Measurements from ENCODE around the gene MYO7B. TPM values are rescaled to one million over a fixed set of nuclear protein-coding genes. Genes with fewer than 3 reads are reported as not detected.

MYO7B gene
- polyA plus RNA-seq, 4 donors: 0.59 to 24.5 (median 16.8) TPM

DNA sequence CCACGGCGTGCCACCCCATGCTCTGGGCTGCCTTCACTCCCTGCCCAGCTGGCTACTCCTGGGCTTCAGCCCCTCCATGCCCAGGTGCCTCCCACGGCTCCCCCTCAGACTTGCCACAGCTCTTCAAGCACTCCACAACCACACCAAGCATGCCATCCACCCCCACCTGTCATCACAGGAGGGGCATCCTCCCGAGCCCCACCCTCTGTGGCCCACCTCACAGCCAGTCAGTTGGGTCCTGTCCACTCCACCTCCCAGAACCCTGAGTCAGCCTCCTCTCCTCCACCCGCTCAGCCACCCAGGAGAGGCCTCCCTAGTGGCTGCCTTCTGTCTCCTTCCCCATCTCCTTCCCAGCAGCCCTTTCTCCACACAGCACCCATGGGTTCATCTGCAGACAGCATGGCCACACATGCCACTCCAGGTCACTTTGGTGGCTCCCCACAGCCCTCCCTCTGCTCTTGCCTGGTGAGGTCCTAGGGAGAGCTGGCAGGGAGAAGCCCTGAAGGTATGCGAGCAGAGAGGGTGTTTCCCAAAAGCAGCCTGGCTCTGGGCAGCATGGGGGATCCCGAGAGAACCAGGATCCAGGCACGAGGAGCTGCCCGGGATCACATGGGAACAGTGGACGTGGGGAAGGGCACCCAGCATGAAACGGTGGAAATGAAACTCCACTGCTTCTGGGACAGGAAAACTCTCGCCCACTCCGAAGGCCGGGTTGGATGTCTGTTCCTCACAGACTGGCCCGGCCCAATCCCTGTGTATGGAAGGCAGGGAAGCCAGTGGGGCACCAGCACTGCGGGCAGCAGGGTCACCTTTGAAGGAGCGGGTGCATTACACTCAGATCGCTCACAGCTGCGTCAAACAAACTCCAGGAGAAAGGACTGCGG, 137.1 kb downstream of the MYO7B start:
- DNase-seq (ENCODE audit: low read depth in 4 of 4, low spot score in 3 of 4): no peak

DNA sequence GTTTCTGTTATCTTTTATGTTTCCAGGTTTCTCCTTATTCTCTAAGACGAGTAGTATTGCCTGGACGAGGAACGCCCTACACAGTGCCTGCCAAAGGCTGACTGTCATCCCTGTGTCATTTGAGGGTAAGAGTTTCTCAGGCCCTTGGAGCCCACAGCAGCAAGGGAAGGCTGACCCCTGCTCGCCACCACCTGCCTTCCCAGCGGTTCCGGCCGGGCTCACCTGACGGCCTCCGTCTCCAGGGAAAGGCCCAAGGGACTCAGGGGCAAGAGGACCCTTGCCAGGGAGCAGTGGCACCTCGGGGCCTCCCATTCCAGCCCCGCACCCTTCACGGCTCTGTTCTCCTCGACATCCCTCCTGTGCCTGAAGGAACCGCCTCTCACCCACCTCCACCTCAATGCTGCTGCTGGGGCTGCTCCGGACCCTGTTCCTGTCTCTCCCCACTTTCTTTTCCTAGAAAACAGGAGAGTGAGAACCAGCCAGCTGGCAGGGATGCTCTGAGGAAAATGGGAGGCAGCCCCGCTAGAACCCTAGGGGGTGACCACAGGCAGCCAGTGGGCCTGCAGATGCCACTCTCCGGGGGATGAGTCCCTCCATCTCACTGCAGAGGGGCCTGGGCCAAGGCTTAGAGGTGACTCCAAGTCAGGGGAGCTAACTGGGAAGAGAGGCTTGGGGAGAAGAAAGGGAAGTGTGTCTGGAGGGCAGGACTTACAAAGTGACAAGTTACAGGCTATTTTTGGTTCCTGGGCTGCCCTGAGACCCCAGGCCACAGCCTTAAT, 138.0 kb downstream of the MYO7B start:
- no peak for DNase-seq (ENCODE audit: low read depth in 4 of 4, low spot score in 3 of 4)

GRCh38 chr2:127674241-127675209, 139.0 kb downstream of the MYO7B start:
- DNase-seq (ENCODE audit: low read depth in 4 of 4, low spot score in 3 of 4): no peak

- no peak for DNase-seq (ENCODE audit: low read depth in 4 of 4, low spot score in 3 of 4)
Measured at GRCh38 chr2:127675331-127676261, 140.1 kb downstream of the MYO7B start, which contains the start of gene LIMS2. TSS of gene LIMS2 (minus strand) at chr2:127675530. CDS start at chr2:127675024, 506 bp downstream.

DNA sequence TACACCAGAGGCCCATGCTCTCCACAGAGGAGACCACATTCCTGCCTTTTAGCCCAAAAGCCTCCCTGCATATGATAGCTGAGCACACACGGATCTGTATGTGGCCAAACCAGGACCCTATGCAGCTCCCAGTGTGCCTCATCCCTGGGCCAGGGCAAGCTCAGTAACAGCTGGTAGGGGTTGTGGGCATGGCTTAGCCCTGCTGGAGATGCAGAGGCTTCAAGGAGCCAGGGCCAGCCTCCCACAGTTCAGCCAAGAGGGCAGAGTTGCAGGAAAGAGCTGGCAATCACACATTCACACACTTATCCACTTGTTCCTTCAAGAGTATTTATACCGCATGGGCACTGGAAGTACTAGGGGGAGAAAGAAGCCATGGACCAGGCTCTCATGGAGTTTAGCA, 141.4 kb downstream of the MYO7B start:
- DNase-seq (ENCODE audit: low read depth in 4 of 4, low spot score in 3 of 4): no peak

GRCh38 chr2:127678531-127678930, 143.0 kb downstream of the MYO7B start:
- no peak for DNase-seq (ENCODE audit: low read depth in 4 of 4, low spot score in 3 of 4)

DNA sequence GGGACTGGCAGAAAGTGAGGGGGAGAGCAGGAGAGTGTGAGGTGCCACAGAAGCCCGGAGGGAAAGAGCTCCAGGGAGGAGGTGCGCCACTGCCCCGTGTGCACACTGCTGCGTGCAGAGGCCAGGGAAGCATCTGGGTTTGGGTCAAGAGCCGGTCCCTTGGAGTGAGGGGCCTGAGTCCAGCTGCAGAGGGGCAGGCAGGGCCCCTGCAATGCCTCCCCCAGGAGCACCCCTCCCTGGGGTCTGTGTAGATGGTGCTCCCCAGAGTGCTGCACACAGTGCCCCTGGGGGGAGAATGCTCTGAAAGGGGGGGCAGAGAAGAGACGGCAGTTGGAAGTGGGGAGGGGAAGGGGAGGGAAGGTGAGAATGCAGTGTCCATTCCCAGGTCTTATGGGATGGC, 143.5 kb downstream of the MYO7B start:
- no peak for DNase-seq (ENCODE audit: low read depth in 4 of 4, low spot score in 3 of 4)

DNA sequence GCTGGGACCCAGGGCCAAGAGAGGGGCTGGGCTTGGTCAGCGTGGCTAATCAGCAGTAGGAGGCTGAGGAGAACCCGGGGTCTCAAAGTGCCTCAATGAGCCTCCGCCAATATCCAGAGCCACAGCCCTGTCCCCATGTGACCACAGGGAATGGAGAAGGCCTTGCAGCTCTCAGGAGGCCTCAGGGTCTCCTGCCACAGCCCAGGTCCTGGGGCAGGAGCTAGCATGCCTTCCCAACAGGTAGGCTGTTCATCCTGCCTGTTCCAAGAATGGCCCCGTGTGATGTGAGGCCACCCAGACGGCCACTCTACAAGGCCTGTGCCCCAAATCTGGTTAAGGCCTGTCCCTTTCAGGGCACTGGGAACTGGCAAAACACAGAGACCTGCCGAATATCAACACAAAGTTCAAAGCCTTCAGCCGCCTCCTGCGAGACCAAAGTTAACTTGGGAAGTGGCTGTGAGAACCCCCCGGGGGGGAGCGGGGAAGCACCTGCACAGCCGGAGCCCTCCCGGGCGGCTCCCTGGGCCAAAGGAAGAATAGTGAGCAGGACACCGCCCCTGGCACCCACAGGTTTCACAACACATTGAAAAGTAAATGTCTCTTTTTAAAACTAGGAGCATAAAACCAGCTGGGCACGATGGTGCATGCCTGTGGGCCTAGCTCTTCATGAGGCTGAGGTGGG, 144.3 kb downstream of the MYO7B start:
- no peak for DNase-seq (ENCODE audit: low read depth in 4 of 4, low spot score in 3 of 4)

DNA sequence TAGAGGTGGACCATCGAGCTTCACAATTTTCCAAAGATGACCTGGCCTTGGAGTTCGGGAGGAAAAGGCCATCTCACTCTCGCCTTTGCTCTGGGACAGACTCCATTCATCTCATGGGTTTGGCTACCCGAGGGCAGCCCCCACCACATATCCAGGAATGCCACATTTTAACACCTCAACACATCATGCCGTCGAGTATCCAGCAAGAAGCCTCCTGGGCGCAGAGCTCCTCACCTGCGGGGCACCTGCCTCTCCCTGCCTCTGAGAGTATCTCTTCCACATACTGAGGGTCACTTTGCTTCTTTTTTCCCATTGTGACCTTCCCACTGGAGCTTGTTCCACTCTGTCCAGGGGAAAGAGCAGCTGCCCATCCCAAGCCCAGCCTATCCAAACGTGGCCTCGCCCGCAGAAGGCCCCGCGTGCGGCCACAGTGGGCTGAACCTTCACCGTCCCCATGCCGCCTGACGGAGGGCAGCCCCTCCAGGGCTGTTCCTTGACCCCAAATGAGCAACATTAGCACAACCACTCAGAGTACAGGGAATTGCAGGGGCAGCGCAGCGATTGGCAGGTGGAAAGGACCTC, 145.3 kb downstream of the MYO7B start:
- no peak for DNase-seq (ENCODE audit: low read depth in 4 of 4, low spot score in 3 of 4)

GRCh38 chr2:127681288-127681804, 145.9 kb downstream of the MYO7B start:
- no peak for DNase-seq (ENCODE audit: low read depth in 4 of 4, low spot score in 3 of 4)

- no peak for DNase-seq (ENCODE audit: low read depth in 4 of 4, low spot score in 3 of 4)
Measured at GRCh38 chr2:127681976-127682857, 146.7 kb downstream of the MYO7B start.

- no peak for DNase-seq (ENCODE audit: low read depth in 4 of 4, low spot score in 3 of 4)
Measured at GRCh38 chr2:127683056-127683455, 147.6 kb downstream of the MYO7B start.

- no peak for DNase-seq (ENCODE audit: low read depth in 4 of 4, low spot score in 3 of 4)
Measured at GRCh38 chr2:127683757-127684156, 148.3 kb downstream of the MYO7B start.

- DNase-seq (ENCODE audit: low read depth in 4 of 4, low spot score in 3 of 4): no peak
Measured at GRCh38 chr2:127685410-127686080, 150.1 kb downstream of the MYO7B start.
